Measurements from ENCODE around the gene CENPP. TPM values are rescaled to one million over a fixed set of nuclear protein-coding genes. Genes with fewer than 3 reads are reported as not detected.

The CENPP gene
- total RNA-seq, 1 experiment from 2014 or later, result 8.3 TPM

GRCh38 chr9:92507005-92507404, 181.3 kb downstream of the CENPP start:
- Histone ChIP-seq H3K4me1 (ENCODE audit: insufficient read depth, low read length) (peaks cover 31% of the 10 kb centered on the region), H4K20me1 (ENCODE audit: low read length) (no peaks in the 10 kb centered on the region), H3K27ac (ENCODE audit: low read length) (peak overlapping the region; percentile 90), H2AFZ (ENCODE audit: low read length) (no peak overlapping the region), H3K9me2 (replicated peaks; ENCODE audit: low read length) (no peaks in the 10 kb centered on the region), H3K9ac (ENCODE audit: low read length) (peak overlapping the region; percentile 59), H3K36me3 (ENCODE audit: low read depth, low read length) (no peaks in the 10 kb centered on the region), H3K79me2 (ENCODE audit: low read length) (no peaks in the 10 kb centered on the region), H3K4me3 (ENCODE audit: low read length) (no peak overlapping the region), H3K27me3 (ENCODE audit: low read length) (no peaks in the 10 kb centered on the region), H3K9me3 (ENCODE audit: low read length) (no peaks in the 10 kb centered on the region), H3K4me2 (ENCODE audit: low read length) (no peak overlapping the region), H3F3A (ENCODE audit: low read length, unreplicated experiment) (no peaks in the 10 kb centered on the region)
- ChIA-PET CTCF (no interaction called here), POLR2A (ENCODE audit: unreplicated experiment) (no interaction called here)
- ATAC-seq (no peak), DNase-seq (no peak)
- TF ChIP-seq CTCF (conservative IDR thresholded peaks at IDR 0.05; ENCODE audit: low read depth, low read length) (no peak), EZH2 (IDR thresholded peaks at IDR 0.05; ENCODE audit: low read length, unreplicated experiment) (no peak), EZH2phosphoT487 (IDR thresholded peaks at IDR 0.05; ENCODE audit: borderline replicate concordance, low read length) (no peak)
- BruUV-seq (replicated peaks), result no TSS peak
- intact Hi-C loops (cut with micrococcal nuclease), result loop anchor here (10.0 kb wide), 1 partner anchor 118 kb away; no protein-coding TSS in a partner anchor

GRCh38 chr9:92507496-92507895, 181.7 kb downstream of the CENPP start:
- Histone ChIP-seq H3K9me3 (ENCODE audit: low read length) (no peaks in the 10 kb centered on the region), H3F3A (ENCODE audit: low read length, unreplicated experiment) (no peaks in the 10 kb centered on the region), H3K4me3 (ENCODE audit: low read length) (no peak overlapping the region), H3K9me2 (replicated peaks; ENCODE audit: low read length) (no peaks in the 10 kb centered on the region), H4K20me1 (ENCODE audit: low read length) (no peaks in the 10 kb centered on the region), H3K27me3 (ENCODE audit: low read length) (no peaks in the 10 kb centered on the region), H3K4me2 (ENCODE audit: low read length) (no peak overlapping the region), H3K9ac (ENCODE audit: low read length) (no peak overlapping the region; the same call in 1 of the 2 replicates), H2AFZ (ENCODE audit: low read length) (no peak overlapping the region), H3K4me1 (ENCODE audit: insufficient read depth, low read length) (peaks cover 31% of the 10 kb centered on the region), H3K79me2 (ENCODE audit: low read length) (no peaks in the 10 kb centered on the region), H3K36me3 (ENCODE audit: low read depth, low read length) (no peaks in the 10 kb centered on the region), H3K27ac (ENCODE audit: low read length) (peak overlapping the region; percentile 90)
- intact Hi-C loops (cut with micrococcal nuclease), result loop anchor here (10.0 kb wide), 1 partner anchor 117 kb away; no protein-coding TSS in a partner anchor
- BruUV-seq (replicated peaks), result no TSS peak
- POLR2A ChIA-PET (ENCODE audit: unreplicated experiment), result no interaction called here
- CTCF ChIA-PET, result no interaction called here
- DNase-seq (no peak), ATAC-seq (no peak)
- TF ChIP-seq EZH2 (IDR thresholded peaks at IDR 0.05; ENCODE audit: low read length, unreplicated experiment) (no peak), EZH2phosphoT487 (IDR thresholded peaks at IDR 0.05; ENCODE audit: borderline replicate concordance, low read length) (no peak), CTCF (conservative IDR thresholded peaks at IDR 0.05; ENCODE audit: low read depth, low read length) (no peak)

GRCh38 chr9:92508018-92508820, 182.5 kb downstream of the CENPP start:
- no peak overlapping the region for H3K4me3 ChIP-seq (ENCODE audit: low read length)
- ChIA-PET POLR2A (ENCODE audit: unreplicated experiment) (no interaction called here), CTCF (no interaction called here)
- H3K9me3 ChIP-seq (ENCODE audit: low read length), result no peaks in the 10 kb centered on the region
- no TSS peak for BruUV-seq (replicated peaks)
- intact Hi-C loops (cut with micrococcal nuclease), result loop anchor here (10.0 kb wide), 1 partner anchor 117 kb away; no protein-coding TSS in a partner anchor
- TF ChIP-seq EZH2phosphoT487 (IDR thresholded peaks at IDR 0.05; ENCODE audit: borderline replicate concordance, low read length) (no peak), CTCF (conservative IDR thresholded peaks at IDR 0.05; ENCODE audit: low read depth, low read length) (no peak), EZH2 (IDR thresholded peaks at IDR 0.05; ENCODE audit: low read length, unreplicated experiment) (no peak)
- no peak overlapping the region for H3K9ac ChIP-seq (ENCODE audit: low read length)
- H3K27me3 ChIP-seq (ENCODE audit: low read length), result no peaks in the 10 kb centered on the region
- H3F3A ChIP-seq (ENCODE audit: low read length, unreplicated experiment), result no peaks in the 10 kb centered on the region
- no peak overlapping the region for H3K27ac ChIP-seq (ENCODE audit: low read length)
- no peaks in the 10 kb centered on the region for H3K79me2 ChIP-seq (ENCODE audit: low read length)
- no peak for DNase-seq
- peaks cover 31% of the 10 kb centered on the region for H3K4me1 ChIP-seq (ENCODE audit: insufficient read depth, low read length)
- no peaks in the 10 kb centered on the region for H3K36me3 ChIP-seq (ENCODE audit: low read depth, low read length)
- no peak for ATAC-seq
- H3K9me2 ChIP-seq (replicated peaks; ENCODE audit: low read length), result no peaks in the 10 kb centered on the region
- H4K20me1 ChIP-seq (ENCODE audit: low read length), result no peaks in the 10 kb centered on the region
- no peak overlapping the region for H2AFZ ChIP-seq (ENCODE audit: low read length)
- no peak overlapping the region for H3K4me2 ChIP-seq (ENCODE audit: low read length)

All from PC-3 (cell line).